K562 (cell line): ENCODE data around the gene CDC45. TPM values are rescaled to one million over a fixed set of nuclear protein-coding genes. Genes with fewer than 3 reads are reported as not detected.

Source experiments
- E2F5 ChIP-seq: sonication (generic); formaldehyde crosslinking; IDR thresholded peaks from 2 replicates; pipeline ENCODE4 v1.8.0; 2022; ENCODE audit warnings: mild to moderate bottlenecking, missing genetic modification reagents
- FOSL1 ChIP-seq: fragments of 200-800 bp; sonication (Bioruptor generic); conservative IDR thresholded peaks from 2 replicates; pipeline ENCODE4 v1.6.1; 2016; ENCODE audit warnings: missing genetic modification characterization, missing compliant biosample characterization
- MCM7 ChIP-seq, 2 experiments: fragments of 450-650 bp; IDR thresholded peaks; 2 replicates each; pipeline ENCODE4 v1.6.1; 2016 to 2018
- NR2C2 ChIP-seq, 2 experiments: fragments of 200-800 bp in 1 of 2; sonication (Bioruptor generic) in 1 of 2; sonication (generic) in 1 of 2; formaldehyde crosslinking in 1 of 2; IDR thresholded peaks; 2 replicates each; pipeline versions ENCODE4 v1.6.1 to v1.8.0; 2016 to 2022; ENCODE audit warnings: mild to moderate bottlenecking in 1 of 2, missing compliant biosample characterization in 1 of 2, missing genetic modification characterization in 1 of 2, missing genetic modification reagents in 1 of 2
- SRSF3 ChIP-seq: fragments of 200-400 bp; formaldehyde crosslinking; IDR thresholded peaks from 2 replicates; pipeline ENCODE4 v1.6.1; 2016; ENCODE audit warnings: mild to moderate bottlenecking, low read length, moderate library complexity; ENCODE audit not compliant: insufficient read depth
- TCF3 ChIP-seq: sonication (generic); formaldehyde crosslinking; IDR thresholded peaks from 2 replicates; pipeline ENCODE4 v1.4.0; 2020; ENCODE audit warnings: mild to moderate bottlenecking, missing genetic modification reagents
- XRCC4 ChIP-seq: IDR thresholded peaks from one replicate; pipeline ENCODE4 v1.6.1; 2011; ENCODE audit not compliant: insufficient read depth, insufficient read length; ENCODE audit errors: extremely low read depth
- ZNF133 ChIP-seq: fragments of 250-450 bp; sonication (Bioruptor Pico); IDR thresholded peaks from 2 replicates; pipeline ENCODE4 v1.4.0; 2020; ENCODE audit warnings: mild to moderate bottlenecking
- ZNF431 ChIP-seq: sonication (generic); formaldehyde crosslinking; IDR thresholded peaks from 2 replicates; pipeline ENCODE4 v1.8.0; 2022; ENCODE audit warnings: mild to moderate bottlenecking, missing genetic modification reagents
- ZNF79 ChIP-seq: fragments of 250-450 bp; sonication (Bioruptor Pico); IDR thresholded peaks from 2 replicates; pipeline ENCODE4 v1.4.0; 2020; ENCODE audit warnings: low read depth, mild to moderate bottlenecking, moderate library complexity
- polyA plus RNA-seq, 8 experiments: library from polyadenylated mRNA; depleted of rRNA in 4 of 8; stranded (reverse) in 5 of 8; unstranded in 3 of 8; fragments of >200 nt; fragmentation: Nextera tagmentation in 2 of 8; fragmentation: Illumina TruSeq in 1 of 8; extraction: Ambion mirVana in 2 of 8; extraction: Trizol in 1 of 8; gene quantifications; 2 replicates each; pipeline versions ENCODE4 v1.2.1 to v1.2.3, GENCODE V29; 2011 to 2014; ENCODE audit warnings: inconsistent platforms in 1 of 8, missing spikeins in 1 of 8
- total RNA-seq, 7 experiments: library from RNA; depleted of rRNA in 6 of 7; stranded (reverse); fragments of >200 nt in 6 of 7; fragmentation: Illumina TruSeq in 2 of 7; extraction: Trizol in 2 of 7; gene quantifications; 2 replicates each; pipeline versions ENCODE4 v1.2.1 to v1.2.3, GENCODE V29; 2011 to 2021; ENCODE audit warnings: low replicate concordance in 1 of 7
- TF ChIP-seq, protein P1 (sequence below), 2 experiments: fragments of 450-650 bp; IDR thresholded peaks; 2 replicates each; pipeline ENCODE4 v1.6.1; 2016; ENCODE audit warnings: mild to moderate bottlenecking in 2 of 2, borderline replicate concordance in 1 of 2, low read depth in 1 of 2, moderate library complexity in 1 of 2
- TF ChIP-seq, protein P2 (sequence below): fragments of 250-450 bp; sonication (Bioruptor Pico); IDR thresholded peaks from 2 replicates; pipeline ENCODE4 v1.4.0; 2020; ENCODE audit warnings: mild to moderate bottlenecking, moderate library complexity
- TF ChIP-seq, protein P3 (sequence below): fragments of 450-650 bp; formaldehyde crosslinking; conservative IDR thresholded peaks from 2 replicates; pipeline ENCODE4 v1.4.0; 2022; ENCODE audit warnings: mild to moderate bottlenecking, missing genetic modification characterization
- TF ChIP-seq, protein P4 (sequence below): fragments of 450-650 bp; formaldehyde crosslinking; IDR thresholded peaks from 2 replicates; pipeline ENCODE4 v1.4.0; 2020; ENCODE audit warnings: mild to moderate bottlenecking, moderate library complexity

Gene CDC45
- total and polyA plus RNA-seq, 9 of the 15 experiments (the other 6 are each of a cell fraction or from before 2014, with no cell fraction given), result 251 to 580 (median 410) TPM

- TF ChIP-seq, protein P1, sequence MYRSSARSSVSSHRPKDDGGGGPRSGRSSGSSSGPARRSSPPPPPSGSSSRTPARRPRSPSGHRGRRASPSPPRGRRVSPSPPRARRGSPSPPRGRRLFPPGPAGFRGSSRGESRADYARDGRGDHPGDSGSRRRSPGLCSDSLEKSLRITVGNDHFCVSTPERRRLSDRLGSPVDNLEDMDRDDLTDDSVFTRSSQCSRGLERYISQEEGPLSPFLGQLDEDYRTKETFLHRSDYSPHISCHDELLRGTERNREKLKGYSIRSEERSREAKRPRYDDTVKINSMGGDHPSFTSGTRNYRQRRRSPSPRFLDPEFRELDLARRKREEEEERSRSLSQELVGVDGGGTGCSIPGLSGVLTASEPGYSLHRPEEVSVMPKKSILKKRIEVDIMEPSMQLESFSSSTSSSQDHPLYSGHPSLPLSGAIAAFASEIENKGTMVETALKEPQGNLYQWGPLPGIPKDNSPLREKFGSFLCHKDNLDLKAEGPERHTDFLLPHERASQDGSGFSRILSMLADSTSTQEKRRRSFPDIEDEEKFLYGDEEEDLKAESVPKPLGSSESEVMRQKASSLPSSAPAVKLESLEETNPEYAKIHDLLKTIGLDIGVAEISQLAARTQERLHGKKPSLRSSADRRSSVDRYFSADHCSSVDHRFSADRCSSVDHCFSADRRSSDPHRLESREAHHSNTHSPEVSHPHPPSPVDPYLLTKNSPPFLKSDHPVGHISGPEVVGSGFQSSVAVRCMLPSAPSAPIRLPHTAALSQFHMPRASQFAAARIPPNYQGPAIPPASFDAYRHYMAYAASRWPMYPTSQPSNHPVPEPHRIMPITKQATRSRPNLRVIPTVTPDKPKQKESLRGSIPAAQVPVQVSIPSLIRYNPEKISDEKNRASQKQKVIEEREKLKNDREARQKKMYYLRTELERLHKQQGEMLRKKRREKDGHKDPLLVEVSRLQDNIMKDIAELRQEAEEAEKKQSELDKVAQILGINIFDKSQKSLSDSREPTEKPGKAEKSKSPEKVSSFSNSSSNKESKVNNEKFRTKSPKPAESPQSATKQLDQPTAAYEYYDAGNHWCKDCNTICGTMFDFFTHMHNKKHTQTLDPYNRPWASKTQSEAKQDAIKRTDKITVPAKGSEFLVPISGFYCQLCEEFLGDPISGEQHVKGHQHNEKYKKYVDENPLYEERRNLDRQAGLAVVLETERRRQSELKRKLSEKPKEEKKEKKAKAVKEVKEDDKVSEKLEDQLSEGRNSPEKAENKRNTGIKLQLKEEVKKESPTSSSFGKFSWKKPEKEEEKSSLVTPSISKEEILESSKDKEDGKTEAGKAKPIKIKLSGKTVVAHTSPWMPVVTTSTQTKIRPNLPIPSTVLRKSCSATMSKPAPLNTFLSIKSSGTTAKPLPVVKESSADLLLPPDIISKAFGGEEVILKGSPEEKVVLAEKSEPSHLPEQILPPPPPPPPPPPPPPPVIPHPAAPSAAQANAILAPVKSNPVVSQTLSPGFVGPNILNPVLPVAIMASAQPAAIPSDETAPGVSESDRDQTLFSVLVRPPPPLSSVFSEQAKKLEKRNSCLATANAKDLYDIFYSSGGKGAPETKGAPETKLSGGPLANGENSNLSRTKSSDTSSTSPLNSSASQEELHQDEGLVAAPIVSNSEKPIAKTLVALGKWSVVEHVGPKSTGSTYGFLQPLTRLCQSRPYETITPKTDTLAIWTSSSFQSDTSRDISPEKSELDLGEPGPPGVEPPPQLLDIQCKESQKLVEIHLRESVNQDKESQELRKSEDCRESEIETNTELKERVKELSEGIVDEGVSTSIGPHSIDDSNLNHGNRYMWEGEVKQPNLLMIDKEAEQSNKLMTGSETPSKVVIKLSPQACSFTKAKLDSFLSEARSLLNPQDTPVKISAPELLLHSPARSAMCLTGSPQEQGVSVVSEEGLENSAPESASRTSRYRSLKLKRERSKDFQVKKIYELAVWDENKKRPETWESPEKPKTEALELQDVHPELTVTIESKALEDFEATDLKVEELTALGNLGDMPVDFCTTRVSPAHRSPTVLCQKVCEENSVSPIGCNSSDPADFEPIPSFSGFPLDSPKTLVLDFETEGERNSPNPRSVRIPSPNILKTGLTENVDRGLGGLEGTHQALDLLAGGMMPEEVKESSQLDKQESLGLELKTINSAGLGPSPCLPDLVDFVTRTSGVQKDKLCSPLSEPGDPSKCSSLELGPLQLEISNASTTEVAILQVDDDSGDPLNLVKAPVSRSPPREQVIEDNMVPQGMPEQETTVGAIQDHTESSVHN (IDR thresholded peaks at IDR 0.05; ENCODE audit: borderline replicate concordance in 1 of 2, low read depth in 1 of 2), result no peak
- TF ChIP-seq SRSF3 (peak; percentile 99), E2F5 (no peak), MCM7 (IDR thresholded peaks at IDR 0.05) (no peak), XRCC4 (no peak), ZNF133 (CRISPR knock-in tag) (0 out of 2 replicates have a peak, but pooled peaks have one; percentile 53), TCF3 (CRISPR knock-in tag) (no peak), FOSL1 (no peak), ZNF79 (no peak), NR2C2 (CRISPR knock-in tag; IDR thresholded peaks at IDR 0.05) (no peak), NR2C2 (tag; IDR thresholded peaks at IDR 0.05) (no peak), ZNF431 (CRISPR knock-in tag) (no peak)
- TF ChIP-seq, protein P2, sequence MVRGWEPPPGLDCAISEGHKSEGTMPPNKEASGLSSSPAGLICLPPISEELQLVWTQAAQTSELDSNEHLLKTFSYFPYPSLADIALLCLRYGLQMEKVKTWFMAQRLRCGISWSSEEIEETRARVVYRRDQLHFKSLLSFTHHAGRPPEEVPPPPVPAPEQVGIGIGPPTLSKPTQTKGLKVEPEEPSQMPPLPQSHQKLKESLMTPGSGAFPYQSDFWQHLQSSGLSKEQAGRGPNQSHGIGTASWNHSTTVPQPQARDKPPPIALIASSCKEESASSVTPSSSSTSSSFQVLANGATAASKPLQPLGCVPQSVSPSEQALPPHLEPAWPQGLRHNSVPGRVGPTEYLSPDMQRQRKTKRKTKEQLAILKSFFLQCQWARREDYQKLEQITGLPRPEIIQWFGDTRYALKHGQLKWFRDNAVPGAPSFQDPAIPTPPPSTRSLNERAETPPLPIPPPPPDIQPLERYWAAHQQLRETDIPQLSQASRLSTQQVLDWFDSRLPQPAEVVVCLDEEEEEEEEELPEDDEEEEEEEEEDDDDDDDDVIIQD (CRISPR knock-in tag), result no peak
- TF ChIP-seq, protein P3, sequence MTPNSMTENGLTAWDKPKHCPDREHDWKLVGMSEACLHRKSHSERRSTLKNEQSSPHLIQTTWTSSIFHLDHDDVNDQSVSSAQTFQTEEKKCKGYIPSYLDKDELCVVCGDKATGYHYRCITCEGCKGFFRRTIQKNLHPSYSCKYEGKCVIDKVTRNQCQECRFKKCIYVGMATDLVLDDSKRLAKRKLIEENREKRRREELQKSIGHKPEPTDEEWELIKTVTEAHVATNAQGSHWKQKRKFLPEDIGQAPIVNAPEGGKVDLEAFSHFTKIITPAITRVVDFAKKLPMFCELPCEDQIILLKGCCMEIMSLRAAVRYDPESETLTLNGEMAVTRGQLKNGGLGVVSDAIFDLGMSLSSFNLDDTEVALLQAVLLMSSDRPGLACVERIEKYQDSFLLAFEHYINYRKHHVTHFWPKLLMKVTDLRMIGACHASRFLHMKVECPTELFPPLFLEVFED, result no peak
- TF ChIP-seq, protein P4, sequence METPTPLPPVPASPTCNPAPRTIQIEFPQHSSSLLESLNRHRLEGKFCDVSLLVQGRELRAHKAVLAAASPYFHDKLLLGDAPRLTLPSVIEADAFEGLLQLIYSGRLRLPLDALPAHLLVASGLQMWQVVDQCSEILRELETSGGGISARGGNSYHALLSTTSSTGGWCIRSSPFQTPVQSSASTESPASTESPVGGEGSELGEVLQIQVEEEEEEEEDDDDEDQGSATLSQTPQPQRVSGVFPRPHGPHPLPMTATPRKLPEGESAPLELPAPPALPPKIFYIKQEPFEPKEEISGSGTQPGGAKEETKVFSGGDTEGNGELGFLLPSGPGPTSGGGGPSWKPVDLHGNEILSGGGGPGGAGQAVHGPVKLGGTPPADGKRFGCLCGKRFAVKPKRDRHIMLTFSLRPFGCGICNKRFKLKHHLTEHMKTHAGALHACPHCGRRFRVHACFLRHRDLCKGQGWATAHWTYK (CRISPR knock-in tag), result peak; percentile 85
Observed at GRCh38 chr22:19431649-19432132, 48.0 kb upstream of the CDC45 start, which contains the start of gene HIRA (continued).
